ENCODE data around the gene ABHD17A.
A peak's percentile ranks its signal among the peaks of the same experiment; 100 is the strongest.

The ABHD17A gene

DNA sequence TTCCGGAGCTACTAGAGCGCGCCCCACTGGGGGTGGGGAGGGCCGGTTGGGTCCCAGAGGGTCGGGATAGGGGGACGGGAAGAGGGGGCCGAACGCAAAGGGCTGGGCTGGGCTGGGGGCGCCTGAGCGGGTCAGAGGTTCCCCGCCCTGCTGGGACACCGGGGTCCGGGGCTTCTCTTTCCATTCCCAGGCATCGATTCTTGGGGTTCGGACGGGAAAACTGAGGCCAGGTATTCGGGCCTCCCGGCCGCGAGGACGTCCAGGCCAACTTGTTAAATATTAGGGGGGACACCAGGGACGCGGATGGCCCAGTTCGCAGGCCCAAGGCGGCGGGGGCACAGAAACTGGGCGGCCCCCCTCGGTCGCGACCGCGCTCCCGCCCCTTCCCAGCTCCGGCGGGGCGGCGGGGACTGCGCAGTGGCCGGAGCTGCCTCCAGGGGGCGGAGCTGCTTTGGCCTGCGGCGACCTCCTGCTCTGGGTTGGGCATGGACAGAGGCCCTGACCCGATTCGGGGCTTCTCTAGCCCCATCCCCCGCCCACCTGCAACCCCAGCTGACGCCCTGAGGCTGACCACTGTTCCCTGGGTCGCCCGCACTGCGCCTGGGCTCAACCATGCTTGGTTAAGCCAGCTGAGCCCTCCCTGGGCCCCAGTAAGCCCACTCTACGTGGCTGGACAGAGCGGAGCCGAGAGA lies 20.7 kb downstream of the ABHD17A start:
- no peak for DNase-seq (ENCODE audit: low read depth)

DNA sequence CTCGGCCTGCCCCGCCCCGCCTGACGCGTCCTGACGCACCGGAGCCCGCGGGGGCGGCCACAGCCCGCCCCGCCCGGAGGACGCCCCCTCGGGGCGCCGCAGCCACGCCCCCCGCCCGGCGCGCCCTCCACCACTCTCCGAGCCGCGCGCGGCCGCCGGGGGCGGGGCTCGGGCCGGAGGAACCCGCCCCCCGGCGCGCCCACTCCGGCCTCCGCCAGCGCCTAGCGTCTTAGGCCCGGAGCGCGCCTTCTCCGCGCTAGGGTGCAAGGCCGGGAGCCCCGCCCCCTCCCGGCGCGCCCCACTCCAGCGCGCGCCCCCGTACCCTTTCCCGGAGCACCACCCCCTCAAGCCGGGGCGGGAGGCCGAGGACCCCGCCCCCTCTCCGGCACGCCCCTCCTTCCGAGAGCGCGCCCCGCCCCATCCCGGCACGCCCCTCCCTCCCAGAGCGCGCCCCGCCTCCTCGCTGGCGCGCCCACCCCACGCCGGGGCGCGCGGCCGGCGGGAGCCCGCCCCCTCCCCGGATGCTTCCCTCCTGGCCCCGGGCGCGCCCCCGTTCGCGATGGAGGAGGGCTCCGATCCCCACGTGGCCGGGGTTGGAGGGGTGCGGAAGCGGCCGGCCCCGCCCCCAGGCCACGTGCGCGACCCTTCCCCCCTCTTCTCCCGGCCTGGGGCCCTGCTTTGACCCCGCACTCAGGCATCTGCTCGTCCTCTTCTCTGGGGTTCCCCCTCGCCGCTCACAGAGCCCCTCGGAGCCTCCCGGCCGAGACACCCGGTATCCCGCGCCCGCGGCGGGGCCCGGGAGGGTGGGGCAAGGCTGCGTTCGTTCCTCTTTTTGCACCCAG lies 21.4 kb downstream of the ABHD17A start:
- DNase-seq (ENCODE audit: low read depth): peak; percentile 87

- no peak for DNase-seq (ENCODE audit: low read depth)
Measured at GRCh38 chr19:1863328-1863637, 22.0 kb downstream of the ABHD17A start, which contains the start of gene KLF16. TSS of gene KLF16 (minus strand) at chr19:1863579. CDS start at chr19:1863497, 82 bp downstream.

DNA sequence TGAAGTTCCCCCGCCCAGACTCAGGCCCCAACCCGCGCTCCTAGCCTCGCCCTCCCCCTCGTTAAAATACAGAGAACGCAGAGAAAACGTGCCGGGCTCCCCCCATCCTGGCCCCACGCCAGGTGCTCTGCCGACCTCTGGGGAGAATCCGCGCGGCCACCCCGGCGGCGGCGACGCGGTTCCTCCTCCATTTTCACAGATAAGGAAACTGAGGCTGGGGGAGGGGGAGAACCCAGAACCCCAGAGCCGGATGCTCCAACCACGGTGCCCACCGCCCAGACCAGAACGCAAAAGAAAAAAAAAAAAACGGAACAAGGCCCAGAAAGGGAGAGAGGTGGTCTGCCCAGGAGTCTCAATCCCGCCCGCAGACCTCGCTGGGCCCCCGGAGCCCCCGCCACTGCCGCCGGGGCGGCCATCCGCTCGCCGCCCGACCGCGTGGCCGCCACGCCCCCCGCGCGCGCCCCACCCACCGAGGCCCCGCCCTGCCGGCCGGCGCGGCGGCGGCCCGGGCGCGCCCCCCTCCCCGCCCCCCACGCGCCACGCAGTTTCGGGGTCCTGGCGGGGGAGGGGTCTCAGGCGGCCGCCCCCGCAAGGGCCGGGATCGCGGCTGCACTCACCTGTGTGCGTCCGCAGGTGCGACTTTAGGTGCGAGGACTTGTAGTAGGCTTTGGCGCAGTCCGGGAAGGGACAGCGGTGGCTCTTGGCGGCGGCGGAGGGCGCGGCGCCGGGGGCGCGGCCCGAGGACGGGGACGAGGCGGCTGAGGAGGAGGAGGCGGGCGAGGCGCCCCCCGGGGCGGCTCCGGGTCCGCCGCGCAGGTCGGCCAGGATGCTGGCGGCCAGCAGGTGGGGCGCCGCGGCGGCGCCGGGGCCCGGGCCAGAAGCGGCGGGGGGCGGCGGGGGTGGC lies 22.6 kb downstream of the ABHD17A start:
- peak; percentile 52 for DNase-seq (ENCODE audit: low read depth)

- DNase-seq (ENCODE audit: low read depth): no peak
Measured at GRCh38 chr19:1862068-1862423, 23.2 kb downstream of the ABHD17A start.

GRCh38 chr19:1861599-1862031 lies 23.7 kb downstream of the ABHD17A start:
- no peak for DNase-seq (ENCODE audit: low read depth)

DNA sequence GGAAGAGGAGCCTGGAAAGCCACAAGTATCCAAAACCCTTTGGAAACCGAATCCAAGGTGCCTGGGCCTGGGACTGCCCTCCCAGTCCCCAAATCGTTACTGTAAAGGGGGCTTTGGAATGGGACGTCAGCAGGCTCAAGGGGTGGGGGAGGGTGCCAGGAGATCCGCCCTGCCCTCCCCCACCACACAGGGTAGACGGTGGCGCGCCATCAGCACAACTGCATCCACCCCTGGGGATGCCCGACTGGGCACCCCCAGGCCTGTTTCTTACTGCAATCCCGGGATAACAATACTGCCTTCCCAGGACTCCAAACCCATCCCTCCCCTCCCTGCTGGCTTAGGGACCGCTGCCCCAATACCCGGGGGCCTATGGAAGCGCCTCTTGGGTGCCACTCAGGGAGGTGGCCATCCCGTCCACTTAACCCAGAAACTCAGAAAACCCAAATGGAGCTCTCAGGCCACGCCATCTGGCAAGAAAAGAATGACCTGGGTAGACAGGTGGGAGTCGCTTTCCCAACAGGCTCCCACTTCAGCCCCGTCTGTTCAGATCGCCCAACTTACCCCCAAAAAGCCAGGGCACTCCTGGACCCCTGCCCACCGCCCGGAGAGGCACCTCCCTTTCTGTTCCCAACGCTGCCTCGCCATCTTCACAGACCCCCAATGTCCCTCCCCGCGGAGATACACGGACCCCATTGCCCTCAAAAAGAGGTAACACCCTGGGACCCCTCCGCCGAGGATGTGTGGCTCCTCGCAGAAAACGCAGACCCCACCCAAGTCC lies 24.3 kb downstream of the ABHD17A start:
- DNase-seq (ENCODE audit: low read depth): no peak

- peak; percentile 62 for DNase-seq (ENCODE audit: low read depth)
Measured at GRCh38 chr19:1860042-1860775, 25.1 kb downstream of the ABHD17A start.

DNA sequence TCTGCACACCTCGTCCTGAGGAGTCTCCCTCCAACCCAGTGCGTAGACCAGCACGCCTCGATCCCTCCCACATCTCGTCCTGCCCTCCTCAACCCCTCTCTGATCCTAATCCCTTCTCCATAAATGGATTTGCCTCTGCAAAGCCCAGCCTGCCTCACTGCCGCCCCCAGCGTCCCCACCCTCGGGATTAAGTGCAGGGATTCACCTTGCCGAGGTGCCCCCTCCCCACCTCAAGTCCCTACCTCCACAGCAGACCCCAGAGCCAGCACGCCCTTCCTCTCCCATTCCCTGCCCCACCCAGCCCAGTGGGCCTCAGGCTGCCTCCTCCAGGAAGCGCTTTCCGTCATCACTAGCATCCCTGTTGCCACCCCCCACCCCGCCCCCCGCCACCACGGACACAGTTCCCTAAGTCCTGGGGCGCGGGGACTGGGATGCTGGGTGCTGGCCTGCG lies 25.9 kb downstream of the ABHD17A start:
- DNase-seq (ENCODE audit: low read depth): no peak

DNA sequence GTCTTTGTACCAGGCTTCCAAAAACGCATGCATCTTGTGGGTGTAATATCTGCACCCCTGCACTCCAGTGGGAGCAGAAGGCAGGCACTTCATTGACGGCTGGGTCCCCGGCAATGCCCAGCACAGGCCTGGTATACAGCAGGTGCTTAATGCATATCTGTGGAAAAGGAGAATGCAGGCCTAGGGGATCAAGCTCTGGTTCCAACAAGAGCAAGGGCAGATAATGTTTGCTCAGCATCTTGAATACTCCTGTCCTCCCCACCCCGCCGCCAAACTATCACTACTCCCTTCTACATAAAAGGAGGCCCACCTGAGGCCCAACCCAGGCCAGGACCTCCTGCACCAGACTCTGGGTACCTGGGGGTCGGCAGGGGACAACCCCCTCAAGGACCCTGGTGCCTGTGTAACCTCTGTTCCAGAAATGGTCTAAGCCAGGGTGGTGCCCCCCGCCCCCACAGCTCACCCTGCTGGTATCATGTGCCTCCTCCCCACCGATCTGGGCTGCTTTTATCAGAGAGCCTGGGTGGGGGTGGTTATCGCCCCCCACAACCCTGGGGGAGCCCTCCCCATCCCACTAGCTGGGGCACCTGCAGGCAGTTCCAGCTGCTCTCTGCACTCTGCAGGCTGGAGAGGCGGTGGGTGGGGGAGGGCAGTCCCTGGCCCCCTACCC lies 26.7 kb downstream of the ABHD17A start:
- no peak for DNase-seq (ENCODE audit: low read depth)

- no peak for DNase-seq (ENCODE audit: low read depth)
Measured at GRCh38 chr19:1857648-1858326, 27.5 kb downstream of the ABHD17A start.

GRCh38 chr19:1856698-1857603 lies 28.3 kb downstream of the ABHD17A start:
- DNase-seq (ENCODE audit: low read depth): no peak

GRCh38 chr19:1856345-1856697 lies 29.0 kb downstream of the ABHD17A start:
- no peak for DNase-seq (ENCODE audit: low read depth)

GRCh38 chr19:1855828-1856255 lies 29.5 kb downstream of the ABHD17A start:
- no peak for DNase-seq (ENCODE audit: low read depth)

DNA sequence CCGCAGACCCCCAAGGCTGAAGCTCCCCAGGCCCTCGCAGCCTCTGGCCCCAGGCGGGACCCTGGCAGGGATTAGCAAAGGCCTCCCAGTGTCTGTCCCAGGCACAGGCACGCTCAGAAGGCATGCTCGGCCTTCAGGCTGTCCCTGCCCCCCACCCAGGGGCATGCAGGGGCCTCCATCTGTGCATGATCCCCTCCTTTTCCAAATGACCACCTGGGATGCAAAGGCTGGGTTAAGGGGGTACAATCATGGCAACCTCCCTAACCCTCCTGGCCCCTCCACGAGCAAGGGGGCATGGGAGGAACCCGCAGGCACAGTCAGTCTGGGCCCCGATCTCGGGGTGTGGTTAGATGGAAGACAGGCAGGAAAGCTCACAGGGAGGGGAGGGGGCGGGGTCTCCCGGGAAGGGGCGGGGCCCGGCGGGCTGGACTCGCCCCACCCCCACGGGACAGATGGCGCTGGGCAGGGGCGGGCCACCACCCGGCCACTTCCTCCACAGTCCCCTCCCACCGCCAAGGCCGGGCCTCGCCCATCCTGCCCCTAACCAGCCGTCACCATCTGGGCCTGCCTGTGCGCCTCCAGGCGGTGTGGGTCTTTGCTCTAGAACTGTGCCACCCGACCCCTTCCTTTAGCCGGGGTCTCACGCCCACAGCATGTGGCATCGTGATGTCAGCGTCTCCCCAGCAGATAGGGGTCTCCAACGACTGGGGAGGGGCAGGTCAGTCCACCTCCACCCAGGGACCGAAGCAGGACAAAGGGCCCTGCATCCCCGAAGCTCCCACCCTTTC lies 30.1 kb downstream of the ABHD17A start:
- peak; percentile 67 for DNase-seq (ENCODE audit: low read depth)

- no peak for DNase-seq (ENCODE audit: low read depth)
Measured at GRCh38 chr19:1854542-1855039, 30.7 kb downstream of the ABHD17A start.

GRCh38 chr19:1854039-1854541 lies 31.2 kb downstream of the ABHD17A start:
- DNase-seq (ENCODE audit: low read depth): no peak

Measured in T-helper 22 cell (primary cell).